HG03064 (cell line): ENCODE data around the gene PAK1.

Experiments
- ATAC-seq: cut with Tn5 transposase; IDR thresholded peaks from one replicate; pipeline ENCODE4 v1.9.1; 2021; ENCODE audit warnings: low read depth; ENCODE audit not compliant: unreplicated experiment

PAK1 gene

GRCh38 chr11:77475206-77475605, 1.3 kb upstream of the PAK1 start:
- no peak for ATAC-seq

- ATAC-seq, result no peak
Observed at GRCh38 chr11:77474684-77475060, 778 bp upstream of the PAK1 start.

DNA sequence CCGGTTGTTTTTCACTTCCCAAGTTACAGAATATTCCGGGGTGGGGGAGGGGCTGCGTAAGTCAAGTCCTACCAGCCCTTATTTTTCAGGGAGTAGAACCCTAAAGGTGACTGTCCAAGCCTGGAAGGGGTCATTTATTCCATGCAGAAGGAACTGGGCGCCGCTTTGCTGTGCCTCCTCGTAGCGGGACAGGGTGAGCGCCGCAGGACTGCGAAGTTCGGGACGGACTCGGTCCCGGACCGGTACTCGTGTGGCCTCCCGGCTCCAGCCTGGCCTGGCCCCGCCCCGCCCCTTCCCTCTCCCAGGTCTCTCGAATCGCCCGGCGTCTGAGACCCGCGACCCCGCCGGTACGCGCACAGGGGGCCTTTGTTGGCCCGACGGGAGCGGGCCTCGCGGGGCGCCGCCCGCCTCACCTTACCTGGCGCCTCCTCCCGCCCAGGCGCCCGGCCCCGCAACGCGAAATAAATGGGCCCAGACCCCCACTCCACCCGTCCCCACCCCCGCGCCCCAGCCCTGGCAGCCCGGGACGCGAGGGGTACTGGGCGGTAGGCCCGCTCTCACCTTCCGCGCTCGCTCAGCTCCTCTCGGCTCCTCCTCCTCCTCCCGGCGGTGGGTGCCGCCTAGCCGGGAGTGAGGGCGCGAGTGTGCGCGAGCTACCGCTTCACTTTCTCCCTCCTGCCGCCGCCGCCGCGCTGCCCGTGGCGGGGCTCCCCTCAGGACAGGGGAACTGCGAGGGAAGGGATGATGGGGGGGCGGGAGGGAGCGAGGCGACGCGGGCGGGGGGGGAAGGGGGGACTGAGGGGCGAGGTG, 698 bp downstream of the PAK1 start:
- no peak for ATAC-seq

- ATAC-seq, result no peak
Observed at GRCh38 chr11:77471558-77472193, 2.2 kb downstream of the PAK1 start.

DNA sequence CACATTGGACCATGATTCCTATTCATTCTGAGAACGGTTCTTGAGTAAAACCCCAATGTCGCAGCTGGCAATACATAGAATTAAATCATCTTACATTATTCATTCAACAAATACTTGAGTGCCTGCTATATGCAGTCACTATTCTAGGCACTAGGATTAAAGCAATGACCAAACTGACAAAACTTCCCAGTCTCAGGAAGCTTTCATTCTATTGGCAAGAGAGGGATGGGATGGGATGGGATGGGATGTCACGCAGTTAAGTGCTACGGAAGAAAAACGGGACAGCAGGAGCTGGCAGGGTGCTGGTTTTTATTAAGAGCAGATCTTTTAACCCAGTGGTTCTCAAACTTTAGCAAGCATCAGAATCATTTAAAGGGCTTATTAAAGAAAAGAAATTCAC, 2.9 kb downstream of the PAK1 start:
- no peak for ATAC-seq

DNA sequence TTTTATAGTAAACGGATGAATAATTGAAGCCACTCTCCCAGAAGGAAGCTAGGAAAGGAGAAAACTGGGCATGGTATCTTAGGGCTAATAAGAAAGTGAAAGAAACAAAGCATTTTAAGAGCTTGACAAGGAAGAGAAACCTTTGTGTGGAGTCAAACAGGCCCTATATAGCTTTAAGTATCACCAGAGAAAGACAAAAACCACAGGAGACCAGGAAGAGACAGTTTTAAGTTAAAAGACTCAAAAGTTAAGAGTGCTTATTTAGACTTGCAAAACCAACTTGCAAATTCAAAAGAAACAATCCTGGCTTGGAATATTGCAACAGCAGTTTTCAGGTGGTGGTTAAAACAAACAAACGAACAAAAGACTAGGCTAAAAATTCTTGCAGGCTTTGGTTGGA, 3.4 kb downstream of the PAK1 start:
- no peak for ATAC-seq

GRCh38 chr11:77468527-77468926, 5.4 kb downstream of the PAK1 start:
- no peak for ATAC-seq

DNA sequence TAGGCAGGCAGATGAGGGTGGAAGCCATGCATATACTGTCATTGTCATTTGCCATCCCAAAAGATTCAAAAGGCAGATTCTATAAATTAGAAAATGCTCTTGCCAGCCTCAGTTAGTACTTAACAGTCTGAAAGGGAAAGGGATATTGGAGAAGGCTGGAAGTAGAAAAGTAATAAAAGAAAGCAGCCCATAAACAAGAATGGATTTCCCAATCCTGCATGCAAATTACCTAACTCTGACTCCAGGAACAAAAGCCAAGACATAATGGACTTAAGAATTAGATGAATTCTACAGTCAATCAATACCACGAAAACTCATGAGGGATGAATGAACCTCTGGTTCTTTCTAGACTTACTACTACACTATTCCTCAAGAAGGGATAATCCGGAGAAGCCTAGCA, 5.9 kb downstream of the PAK1 start:
- no peak for ATAC-seq

DNA sequence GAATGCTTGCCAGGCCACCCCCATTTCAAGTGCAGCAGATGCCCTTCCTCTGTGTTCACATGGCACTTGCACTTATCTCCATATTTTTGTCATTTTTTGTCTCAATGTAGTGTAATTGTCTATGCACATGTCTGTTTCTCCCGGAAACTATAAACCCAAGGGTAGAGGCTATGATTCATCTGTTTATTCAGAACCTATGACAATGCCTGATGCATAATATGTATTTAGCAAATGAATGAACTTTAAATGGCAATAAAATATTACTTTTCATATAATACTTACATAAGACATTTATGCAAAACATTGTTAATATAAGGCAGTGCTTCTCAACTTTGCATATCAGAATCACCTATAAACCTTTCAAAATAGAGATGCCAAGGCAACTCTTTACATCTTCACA, 6.7 kb downstream of the PAK1 start:
- no peak for ATAC-seq

DNA sequence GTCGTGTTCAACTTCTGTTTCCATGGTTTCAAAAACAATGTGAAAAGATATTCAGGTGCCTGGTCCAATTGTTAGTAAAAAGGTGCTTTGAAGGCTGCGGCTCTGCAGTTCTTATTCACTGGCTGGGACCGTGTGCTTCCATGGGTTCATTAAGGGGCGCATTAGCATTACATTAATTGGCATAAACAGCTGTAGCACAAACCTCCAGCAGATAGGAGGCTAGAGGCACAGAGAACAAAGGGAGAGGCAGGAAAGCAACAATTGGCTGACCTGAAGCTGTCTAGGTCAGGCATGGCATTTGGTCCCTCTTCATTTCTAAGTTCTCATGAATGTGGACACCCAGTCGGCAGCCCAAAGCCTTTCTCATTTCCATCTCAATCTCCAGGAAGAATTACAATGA, 16.6 kb downstream of the PAK1 start:
- ATAC-seq, result peak; percentile 9

GRCh38 chr11:77455740-77456139, 18.2 kb downstream of the PAK1 start:
- no peak for ATAC-seq

- no peak for ATAC-seq
Observed at GRCh38 chr11:77454867-77455655, 18.8 kb downstream of the PAK1 start.

DNA sequence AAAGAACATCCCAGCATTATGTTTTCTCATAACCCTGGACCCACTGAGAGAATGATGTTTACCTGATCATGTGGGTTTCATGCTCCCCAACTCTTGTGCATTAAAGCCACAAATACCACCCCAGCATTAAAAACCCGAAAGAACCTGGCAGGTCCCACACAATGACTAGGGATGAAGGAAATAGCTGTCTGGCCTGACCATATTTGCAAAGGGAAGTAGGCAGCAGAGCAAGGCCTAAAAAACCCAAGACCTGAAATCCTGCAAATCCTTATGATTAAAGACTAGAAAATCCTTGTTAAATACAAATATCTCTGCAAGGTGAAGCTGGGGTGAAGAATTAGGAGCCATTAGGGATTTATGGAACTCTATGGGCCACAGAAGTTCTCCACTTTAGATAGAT, 23.7 kb downstream of the PAK1 start:
- ATAC-seq, result no peak

- ATAC-seq, result no peak
Observed at GRCh38 chr11:77449784-77450183, 24.1 kb downstream of the PAK1 start.

GRCh38 chr11:77449060-77449521, 24.8 kb downstream of the PAK1 start:
- ATAC-seq, result peak; percentile 54

GRCh38 chr11:77448269-77448668, 25.6 kb downstream of the PAK1 start:
- no peak for ATAC-seq

DNA sequence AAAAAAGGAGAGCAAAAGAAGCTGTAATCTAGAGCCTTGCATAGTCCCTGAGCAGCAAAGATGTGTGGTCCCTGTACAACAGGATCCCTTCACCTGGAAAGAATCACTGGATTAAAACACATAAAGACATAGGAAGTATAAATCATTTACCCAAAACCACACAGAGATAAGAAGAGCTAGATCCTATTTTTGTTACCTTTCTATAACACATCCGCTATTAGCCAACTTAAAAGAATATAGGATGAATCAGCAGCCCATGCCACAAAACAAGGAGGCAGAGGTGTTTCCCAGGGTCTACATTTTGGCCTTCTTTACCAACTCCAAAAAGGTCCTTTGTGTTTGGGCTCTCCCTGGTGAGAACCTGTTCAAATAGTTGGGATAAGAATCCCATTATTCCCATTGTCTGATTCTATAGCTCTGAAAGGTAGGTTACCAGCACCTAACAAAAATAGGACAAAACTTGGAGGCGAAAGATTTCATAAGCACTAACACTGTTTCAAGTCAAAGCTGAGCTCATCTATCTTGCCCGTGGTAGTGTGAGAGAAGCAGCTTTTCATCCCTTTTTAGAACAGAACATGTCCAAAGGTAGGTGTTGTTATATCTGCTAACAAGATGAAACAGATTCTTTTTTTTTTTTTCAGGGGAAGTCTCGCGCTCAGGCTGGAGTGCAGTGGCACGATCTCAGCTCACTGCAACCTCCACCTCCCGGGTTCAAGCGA, 26.8 kb downstream of the PAK1 start:
- ATAC-seq, result no peak

DNA sequence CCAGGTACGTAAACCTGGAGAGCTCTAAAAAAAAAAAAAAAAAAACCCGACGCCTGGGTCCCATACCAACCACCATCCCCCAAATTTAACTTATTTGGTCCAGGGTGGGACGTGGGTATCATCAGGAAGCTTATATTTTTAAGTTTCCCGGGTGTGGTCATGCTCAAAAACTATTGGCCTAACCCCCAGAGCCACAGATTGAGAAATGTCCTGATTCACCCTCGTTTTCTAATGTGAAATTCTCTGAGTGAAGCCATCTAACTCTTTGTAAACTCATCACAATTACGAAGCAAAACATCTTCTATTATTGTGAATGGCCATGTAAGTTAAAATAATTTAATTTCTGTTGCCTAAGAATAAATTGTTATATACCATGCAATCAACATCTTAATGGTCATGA, 29.6 kb downstream of the PAK1 start:
- ATAC-seq, result no peak

DNA sequence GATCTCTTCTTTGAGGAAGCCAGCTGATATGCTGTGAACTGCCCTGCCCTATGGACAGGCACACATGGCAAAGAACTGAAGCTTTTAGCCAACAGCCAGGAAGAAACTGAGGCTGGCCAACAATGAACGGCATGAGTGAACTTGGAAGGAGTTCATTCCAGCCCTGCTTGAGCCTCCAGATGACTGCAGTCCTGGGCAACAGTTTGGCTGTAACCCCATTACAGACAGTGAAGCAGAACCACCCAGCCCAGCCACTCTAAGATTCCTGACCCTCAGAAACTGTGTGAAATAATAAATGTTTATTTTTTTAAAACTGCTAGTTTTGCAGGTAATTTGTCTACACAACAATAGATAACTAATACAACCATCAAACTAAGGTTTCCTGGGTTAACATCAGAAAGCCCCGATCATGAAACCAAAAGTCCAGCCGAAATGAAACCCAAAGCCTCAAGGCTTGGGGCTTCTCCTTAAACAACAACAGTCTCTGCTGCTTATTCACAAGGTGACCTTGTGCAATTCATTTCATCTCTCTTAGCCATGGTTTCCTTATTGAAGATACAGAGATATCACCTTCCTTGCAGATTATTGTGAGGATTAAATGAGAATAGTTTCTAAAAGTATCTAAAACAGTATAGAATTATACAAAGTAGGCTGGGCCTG, 31.4 kb downstream of the PAK1 start:
- ATAC-seq, result no peak

DNA sequence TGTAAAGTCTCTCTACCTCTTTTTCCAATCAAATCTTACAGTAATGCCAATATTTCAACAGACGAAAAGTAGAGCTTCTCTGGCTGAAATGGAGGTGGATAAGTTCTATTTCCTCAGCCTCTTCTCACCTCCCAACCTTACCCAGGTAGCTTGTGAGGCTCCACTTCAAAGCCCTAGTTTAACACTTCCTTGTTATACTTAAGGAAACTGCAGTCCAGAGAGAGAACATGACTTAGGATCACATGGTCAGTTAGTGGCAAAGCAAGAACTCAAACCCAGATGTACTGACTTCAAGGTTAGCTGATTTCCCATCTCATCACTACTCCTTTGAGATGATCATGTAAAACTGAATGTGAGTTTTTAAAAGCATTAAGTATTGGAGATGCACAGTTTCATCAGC, 32.5 kb downstream of the PAK1 start:
- ATAC-seq, result no peak
